ENCODE results near the gene CACYBP. TPM values are rescaled to one million over a fixed set of nuclear protein-coding genes. Genes with fewer than 3 reads are reported as not detected.
A peak's percentile ranks its signal among the peaks of the same experiment; 100 is the strongest.

CACYBP gene
- total RNA-seq, 1 donor from 2014 or later = 218 TPM

DNA sequence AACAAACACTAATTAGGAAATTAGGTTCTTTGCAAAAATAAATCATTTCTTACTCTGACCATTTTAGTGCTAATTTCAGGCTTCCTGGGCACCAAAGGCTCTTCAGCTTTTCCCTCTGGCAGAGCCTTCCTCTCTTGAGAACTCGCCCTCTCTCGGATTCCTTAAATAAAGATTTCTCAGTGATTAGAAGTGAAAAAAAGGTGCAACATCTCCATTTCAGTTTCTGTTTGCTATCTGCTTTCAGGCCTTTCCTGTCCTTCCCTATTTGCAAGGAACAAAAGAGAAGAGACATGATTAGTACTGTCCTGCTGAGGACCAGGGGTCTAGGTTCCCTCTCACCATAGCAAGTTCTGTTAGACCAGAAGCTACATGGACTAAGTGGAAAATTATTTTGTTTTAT lies 27.8 kb upstream of the CACYBP start:
- no peak for DNase-seq (ENCODE audit: low read depth in 2 of 2)

DNA sequence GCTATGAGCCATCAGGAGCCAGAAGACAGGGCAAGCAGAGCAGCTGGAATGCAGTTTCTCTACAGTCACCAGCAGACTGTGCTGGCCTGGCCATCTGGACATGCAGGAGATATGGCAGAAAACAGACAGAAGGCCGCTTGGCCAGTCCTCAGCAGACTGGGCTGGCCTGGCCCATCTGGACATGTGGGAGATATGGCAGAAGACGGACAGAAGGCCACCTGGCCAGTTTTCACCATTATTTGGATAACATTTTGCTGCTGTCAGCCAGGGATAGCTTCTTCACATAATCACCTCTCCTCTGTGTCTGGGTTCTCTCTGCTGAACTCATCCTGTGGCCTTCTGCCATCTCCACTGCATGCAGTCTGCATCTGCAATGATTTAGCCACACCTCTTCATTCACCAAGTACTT lies 25.0 kb upstream of the CACYBP start:
- no peak for DNase-seq (ENCODE audit: low read depth in 2 of 2)

DNA sequence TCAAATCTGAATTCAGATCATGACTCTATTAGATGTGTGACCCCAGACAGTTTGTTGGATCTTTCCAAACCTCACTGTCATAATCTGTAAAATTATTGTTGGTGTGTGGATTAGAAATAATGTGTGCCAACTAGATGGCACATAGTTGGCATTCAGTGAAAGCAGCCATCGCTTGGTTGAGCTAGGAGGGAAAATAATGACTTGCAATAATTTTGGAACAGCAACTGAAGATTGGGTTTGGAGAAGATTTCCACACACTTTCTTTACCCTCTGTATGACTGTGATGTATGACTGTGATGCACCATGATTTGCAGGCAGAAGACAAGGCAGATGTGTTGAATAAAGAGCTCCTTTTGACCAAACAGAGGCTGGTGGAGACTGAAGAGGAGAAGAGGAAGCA lies 24.0 kb upstream of the CACYBP start:
- DNase-seq (ENCODE audit: low read depth in 2 of 2) = no peak

DNA sequence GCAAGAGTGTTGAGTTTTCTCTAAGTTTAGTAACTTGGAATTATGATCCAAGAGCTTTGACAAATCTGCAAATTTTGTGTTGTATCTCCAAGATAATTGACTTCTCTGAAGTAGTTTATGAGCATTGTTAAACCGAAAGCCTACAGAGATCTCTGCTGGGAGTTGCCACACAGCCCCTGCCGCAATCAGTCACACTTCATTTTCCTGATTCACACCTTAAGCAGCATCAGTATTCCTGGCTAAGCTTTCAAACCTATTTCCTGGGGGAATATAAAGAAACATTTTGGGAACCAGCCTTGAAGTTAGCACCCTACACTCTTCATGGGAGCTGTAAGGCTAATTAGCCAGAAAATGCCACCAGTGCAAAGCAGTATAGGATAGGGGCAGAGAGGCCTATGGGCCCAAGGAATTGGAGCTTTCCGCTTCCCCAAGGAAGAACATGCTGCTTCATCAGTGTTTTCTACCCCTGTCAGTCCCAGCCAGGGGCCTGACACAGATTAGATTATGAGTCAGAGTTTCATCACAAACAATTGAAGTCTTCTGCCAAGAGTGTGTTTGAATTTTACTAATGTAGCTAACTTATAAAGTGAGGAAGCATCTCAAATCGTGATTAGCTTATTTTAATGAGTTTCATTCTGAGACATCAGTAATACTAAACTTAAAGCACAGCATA lies 23.2 kb upstream of the CACYBP start:
- DNase-seq (ENCODE audit: low read depth in 2 of 2) = peak in 1 of 2 donors; percentile 45

DNA sequence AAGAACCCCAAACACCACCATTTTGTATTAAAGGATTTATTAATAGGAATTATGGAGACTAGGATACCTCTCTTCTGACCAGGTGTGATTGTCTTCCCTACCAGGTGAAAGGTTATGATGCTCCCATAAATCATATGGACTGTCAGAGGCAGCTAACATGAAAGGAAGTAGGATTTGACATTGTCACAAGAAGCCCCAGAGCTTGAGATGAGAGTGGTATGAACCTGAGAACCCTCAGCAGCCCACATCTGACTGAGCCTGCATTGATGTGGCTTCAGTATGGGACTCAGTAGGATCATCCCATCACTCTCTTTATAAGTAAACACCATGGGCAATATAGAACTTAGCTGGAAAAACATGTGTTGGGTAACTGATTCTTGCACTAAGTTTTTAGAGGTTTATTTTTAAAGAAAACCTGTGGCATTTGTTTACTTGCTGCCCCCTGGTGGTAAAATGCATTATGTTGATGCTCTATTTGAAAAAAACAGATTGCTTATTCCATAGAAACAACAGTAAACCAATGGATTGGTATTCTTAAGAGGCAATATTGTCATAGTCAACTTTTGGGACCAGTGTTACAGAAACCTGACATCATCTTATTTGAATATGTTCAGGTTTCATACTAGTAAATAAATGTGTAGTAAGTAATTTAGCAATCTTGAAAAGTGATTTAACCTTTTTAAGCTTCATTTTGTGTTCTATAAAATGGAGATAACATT lies 16.6 kb upstream of the CACYBP start:
- DNase-seq (ENCODE audit: low read depth in 2 of 2) = peak; percentile 54 to 65

DNA sequence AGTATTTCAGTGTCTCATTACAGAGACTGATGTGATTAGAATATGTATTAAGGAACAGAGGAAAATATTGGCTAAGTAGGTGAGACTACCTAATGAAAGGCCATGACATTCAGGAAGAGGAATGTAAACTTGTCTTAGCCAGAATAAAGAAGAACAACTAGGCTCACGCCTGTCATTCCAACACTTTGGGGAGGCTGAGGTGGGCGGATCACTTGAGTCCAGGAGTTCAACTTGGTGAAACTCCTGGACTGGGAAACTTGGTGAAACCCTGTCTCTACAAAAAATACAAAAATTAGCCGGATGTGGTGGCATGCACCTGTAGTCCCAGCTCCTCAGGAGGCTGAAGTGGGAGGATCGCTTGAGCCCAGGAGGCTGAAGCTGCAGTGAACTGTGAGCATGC lies 14.8 kb upstream of the CACYBP start:
- no peak for DNase-seq (ENCODE audit: low read depth in 2 of 2)

DNA sequence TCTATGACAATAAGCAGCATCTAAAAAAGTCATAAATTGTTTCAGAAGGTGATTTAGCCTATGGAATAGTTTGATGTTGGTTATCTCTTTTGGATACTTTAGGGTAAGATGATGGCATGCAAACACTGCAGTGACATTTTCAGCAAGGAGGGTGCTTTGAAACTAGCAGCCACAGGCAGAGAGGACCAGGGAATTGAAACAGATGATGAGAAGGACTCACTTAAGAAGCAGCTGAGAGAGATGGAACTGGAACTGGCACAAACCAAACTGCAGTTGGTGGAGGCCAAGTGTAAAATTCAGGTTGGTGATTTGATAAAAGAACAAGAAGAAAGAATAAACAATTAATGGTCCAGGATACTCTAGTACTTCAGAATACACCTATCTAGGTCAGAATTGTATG lies 11.2 kb upstream of the CACYBP start:
- no peak for DNase-seq (ENCODE audit: low read depth in 2 of 2)

DNA sequence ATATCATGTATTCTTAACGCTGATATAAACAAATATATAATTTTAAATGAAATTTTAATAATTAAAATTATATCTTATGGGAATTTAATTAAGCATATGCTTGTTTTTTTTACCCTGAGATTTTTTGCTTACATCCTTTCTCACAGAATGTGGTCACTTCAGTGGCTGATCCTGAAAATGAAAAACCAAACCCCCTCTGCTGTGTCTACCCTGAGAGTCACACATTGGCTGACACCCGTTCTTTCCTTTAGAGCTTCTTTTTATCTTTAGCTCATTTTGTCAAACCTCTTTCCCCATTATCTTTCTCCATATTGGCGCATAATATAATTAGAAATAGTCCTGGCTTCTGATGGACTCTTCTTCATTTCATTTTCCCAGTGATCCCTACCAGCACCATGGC lies 10.8 kb upstream of the CACYBP start:
- DNase-seq (ENCODE audit: low read depth in 2 of 2) = no peak

DNA sequence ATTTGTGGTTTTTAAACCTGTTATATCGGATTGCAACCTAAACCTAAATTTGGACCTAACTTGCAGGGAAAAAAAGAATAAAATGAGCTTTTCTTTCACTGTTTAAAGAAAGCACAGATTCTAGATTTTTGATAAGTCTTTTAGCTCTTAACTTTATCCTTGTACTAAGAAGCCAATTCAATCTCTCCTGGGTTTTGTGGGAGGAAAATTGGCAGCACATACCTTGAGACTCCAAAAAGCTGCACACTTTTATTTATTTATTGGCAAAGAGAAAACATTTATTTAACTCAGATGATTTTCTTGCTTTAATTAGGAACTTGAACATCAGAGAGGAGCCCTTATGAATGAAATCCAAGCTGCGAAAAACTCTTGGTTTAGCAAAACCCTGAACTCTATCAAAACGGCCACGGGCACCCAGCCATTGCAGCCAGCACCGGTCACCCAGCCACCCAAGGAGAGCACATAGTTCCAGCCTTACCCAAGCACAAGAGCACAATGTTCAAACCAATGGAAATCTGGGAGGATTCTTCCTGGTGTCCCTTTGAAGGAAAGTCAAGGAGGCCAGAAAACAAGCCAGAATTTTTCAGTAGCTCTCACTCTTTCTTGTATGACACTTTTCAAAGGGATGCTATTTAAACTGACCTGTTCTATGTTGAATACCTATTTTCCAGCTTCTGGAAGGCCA lies 10.1 kb upstream of the CACYBP start:
- no peak for DNase-seq (ENCODE audit: low read depth in 2 of 2)

DNA sequence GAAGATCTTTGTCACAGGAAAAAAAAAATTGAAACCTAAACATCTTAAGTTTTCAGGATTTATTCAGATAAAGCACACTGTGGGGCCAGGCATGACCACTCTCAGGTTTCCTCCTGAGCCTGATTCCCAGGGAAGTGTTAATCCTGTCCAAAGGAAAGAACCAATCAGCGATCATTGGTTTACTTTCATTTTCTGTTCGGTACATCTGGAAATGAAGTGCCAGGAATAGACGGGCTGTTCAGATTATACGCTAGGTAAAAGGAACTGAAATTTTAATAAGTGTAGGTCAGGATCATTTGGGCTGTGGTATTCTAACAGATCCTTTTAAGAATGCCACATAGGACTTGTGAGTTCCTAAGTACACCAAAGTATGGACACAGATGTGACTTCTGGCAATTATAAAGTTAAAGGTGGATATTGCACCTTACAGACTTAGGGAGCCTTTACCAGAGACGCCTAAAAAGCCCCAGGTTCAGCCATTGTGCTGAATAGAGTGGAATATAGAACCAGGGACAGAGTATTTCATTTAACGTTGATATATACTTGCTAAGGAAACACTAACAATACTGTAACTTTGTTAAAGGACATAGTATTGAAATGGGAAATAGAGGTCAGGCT lies 9.3 kb upstream of the CACYBP start:
- DNase-seq (ENCODE audit: low read depth in 2 of 2) = peak; percentile 77 to 85

DNA sequence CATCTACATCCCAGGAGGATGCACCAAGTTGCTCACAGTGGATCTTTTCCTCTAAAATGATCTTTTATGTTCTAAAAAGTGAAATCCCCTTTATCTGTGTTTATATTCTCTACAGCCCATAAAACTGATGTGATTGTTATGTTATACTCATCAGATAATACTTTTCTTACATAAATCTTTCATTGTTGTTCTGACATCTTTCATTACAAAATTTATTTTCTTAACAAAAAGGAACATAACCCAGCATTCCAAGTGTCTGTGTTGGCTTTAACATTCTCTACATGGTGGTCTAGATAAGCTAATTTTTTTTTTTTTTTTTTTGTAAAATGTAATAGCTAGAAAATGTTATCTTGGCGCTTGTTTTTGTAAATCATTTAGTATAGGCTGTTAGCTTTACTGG lies 8.3 kb upstream of the CACYBP start:
- DNase-seq (ENCODE audit: low read depth in 2 of 2) = no peak

DNA sequence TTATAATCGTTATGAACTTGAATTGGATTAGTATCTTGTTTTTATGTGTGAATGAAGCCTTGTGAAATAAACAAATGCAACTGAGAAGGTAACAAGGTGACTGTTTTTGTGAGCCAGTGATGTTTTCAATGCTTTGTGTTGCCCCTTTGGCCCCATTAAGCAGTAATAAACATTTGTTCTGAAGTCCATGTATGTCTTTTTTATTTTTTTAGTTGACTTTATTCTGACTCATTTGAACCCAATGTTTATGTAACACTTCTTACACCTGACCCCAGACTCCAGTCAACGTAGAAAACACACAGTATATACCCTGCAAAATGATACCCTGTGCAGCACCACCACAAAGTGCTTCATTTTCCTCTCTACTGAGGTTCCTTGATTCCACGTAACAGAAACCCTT lies 4.6 kb upstream of the CACYBP start:
- peak in 1 of 2 donors; percentile 45 for DNase-seq (ENCODE audit: low read depth in 2 of 2)

DNA sequence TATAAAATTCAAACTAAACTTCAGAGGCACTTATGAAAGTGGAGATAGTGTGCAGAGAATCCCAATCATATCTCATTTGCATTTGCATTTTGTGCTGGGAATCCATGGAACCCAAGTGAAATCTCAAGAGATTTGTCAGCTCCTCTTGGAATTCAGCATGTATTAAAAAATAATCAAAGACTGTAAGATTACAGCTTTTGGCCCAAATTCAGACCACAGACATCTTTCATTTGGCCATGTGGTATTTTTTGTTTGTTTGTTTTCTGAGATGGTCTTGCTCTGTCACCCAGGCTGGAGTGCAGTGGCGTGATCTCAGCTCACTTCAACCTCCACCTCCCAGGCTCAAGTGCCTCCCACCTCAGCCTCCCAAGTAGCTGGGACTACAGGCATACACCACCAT lies 3.8 kb upstream of the CACYBP start:
- no peak for DNase-seq (ENCODE audit: low read depth in 2 of 2)

DNA sequence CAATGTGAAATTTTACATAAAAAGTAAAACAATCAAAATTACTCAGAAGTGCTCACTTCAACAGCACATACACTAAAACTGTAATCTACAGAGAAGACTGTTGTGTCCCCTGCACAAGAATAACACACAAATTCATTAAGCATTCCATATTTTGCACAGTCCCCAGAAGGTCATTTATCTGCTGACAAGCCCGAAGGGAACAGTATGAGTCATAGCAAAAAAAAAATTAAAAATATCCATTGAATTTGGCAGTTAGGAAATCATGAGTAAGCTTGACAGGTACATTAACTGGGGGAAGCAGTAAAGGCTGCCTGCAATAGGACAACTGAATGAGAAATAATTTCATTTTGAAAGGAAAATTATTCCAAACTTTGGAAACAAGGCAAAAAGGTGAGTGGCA lies 3.3 kb upstream of the CACYBP start:
- peak; percentile 61 to 80 for DNase-seq (ENCODE audit: low read depth in 2 of 2)

DNA sequence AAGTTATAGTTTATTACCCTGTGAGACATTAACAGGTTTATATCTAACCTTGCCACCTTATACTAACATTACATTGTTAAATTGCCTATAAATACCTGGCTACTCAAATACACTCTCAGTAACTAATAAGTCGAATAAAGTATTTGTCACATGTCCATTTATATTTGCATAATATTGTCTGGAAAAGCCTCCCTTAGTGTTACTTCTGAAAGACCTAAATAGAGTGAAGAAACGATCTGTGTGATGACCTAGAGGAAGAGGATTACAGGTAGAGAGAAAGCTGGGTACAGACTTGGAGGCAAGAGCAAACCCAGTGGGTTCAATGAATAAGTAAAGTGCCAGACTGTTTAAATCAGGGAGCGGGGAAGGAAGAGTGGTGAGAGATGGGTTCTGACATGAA lies 2.7 kb upstream of the CACYBP start:
- no peak for DNase-seq (ENCODE audit: low read depth in 2 of 2)

DNA sequence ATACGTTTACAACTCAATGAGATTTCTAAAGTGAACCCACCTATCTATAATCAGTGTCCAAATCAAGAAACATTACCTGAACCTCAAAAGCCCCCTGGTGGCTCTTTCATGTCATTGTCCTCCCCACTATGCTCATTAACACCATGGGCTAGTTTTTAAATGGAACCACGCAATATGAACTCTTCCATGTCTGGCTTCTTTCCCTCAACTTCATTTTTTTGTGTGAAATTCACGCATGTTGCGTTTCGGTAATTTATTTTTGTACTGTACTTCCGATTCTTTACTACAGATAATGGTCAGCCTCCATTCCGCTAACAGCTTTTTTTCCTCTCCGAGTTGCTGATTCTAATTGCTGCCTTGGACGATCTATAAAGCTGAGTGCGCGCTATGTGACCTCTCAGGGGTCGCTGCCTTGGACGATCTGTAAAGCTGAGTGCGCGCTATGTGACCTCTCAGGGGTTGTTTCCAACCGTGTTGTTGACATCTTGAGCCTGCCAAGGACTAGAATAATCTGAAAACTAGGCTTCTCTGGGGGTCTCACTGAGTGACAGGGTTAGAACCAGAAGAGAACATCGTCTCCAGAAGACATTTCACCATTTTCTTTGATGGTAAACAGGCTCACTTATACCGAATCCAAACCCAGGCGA lies 1.1 kb upstream of the CACYBP start:
- peak; percentile 60 to 79 for DNase-seq (ENCODE audit: low read depth in 2 of 2)

DNA sequence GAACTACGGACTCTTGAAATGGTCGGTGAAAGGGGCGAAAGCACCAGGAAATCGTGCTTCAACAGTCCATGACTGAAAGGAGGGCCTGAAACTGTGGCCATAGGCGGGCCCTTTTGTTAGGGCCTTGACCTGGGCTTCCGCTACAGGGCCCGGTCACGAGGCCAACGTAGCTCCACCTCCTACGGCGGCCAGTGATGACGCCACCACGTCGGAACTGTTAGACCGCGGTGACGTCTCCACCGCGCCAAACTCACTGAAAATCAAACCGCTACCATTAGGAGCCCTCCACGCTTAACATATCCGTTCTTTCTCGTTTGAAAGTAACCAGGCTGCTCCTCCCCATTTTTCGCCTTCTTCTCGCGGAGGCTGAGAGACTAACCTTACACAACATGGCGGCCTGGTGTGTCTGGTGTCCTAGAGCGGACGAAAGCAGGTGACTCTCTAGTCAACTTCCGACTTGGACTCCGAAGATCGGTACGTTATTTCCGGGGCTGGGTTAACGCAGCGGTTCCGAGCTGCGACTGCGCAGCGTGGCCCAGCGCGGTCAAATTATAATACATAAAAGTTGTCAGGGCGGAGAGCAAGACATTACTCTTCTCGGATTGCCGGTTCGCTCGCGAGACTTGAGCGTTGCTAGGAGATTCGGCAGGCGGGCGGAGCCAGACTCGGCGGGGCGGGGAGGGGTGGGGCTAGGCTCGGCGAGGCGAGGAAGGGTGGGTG lies 371 bp upstream of the CACYBP start:
- peak; percentile 99 for DNase-seq (ENCODE audit: low read depth in 2 of 2)

DNA sequence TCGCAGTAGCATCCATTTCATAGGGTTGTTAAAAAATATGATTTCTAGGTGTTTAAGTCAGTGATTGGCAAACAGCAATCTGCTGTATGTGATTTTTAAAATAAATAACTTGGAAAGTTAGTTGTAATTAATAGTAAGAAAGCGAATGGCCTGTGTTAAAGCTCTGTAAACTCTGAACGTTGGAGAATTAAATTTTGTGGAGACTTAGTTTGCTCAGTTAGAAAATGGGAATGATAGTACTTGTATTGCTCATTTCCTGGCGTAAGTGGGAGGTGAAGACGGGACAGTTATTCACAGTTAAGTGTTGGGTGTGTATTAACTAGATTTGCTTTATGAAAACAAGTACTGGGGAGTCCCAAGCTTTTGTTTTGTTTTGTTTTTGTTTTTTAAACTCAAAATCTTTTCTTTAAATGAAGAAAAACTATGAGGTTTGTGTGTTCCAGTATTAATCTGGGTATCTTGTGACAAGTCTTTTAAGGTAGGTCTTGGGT lies 995 bp downstream of the CACYBP start:
- DNase-seq (ENCODE audit: low read depth in 2 of 2) = peak in 1 of 2 donors; percentile 46

DNA sequence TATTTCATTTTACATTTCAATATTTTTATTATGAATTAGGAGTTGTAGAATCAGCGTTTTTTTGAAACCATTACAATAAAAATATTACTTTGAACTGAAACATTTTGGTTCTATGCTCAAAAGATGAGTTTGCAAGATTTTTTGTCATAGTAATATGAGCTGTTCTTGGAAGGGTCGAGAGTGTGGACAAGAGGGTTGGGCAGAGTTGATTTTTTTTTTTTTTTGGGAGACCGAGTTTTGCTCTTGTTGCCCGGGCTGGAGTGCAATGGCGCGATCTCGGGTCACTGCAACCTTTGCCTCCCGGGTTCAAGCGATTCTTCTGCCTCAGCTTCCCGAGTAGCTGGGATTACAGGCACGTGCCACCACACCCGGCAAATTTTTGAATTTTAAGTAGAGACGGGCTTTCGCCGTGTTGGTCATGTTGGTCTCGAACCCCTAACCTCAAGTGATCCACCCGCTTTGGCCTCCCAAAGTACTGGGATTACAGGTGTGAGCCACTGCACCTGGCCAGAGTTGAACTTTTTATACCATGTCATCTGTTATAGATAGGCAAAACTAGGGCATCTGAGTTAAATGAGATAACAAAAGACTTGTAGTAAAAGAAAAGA lies 3.3 kb downstream of the CACYBP start:
- no peak for DNase-seq (ENCODE audit: low read depth in 2 of 2)

DNA sequence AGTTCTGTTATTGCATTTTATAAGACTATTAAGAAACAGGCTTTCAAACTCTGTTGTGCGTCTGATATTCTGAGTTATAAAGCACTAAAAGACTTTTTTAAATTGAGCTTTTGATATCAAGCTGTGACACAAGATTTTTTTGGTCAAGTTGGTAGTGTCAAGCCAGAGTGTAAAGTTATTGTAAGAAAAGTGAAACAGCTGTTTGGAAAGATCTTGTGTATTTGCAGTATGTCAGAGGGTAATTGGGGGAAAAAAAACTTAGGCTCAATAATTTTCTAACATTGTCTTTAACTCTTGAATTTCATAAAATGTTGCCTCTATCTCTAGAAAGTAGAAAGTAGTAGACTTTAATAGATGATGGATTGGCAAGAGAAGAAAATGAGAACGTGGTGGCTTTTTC lies 3.8 kb downstream of the CACYBP start:
- no peak for DNase-seq (ENCODE audit: low read depth in 2 of 2)
